Ascending aorta (tissue), 2 donors: Measurements from ENCODE around the gene LRCOL1. TPM values are rescaled to one million over a fixed set of nuclear protein-coding genes. Genes with fewer than 3 reads are reported as not detected.

Experiments
- DNase-seq, 2 donors: peaks; one replicate each; pipeline ENCODE4 v3.0.0-alpha.2; 2019; ENCODE audit warnings: low spot score in 2 of 2
- H3K27ac ChIP-seq, 2 donors: fragments of 200-600 bp; sonication (generic); one replicate each; pipeline ENCODE4 v1.5.1; 2016 to 2017; ENCODE audit warnings: mild to moderate bottlenecking in 1 of 2
- H3K27me3 ChIP-seq: fragments of 200-600 bp; sonication (generic); one replicate; pipeline ENCODE4 v1.5.1; 2017
- H3K36me3 ChIP-seq, 2 donors: fragments of 200-600 bp; sonication (generic); one replicate each; pipeline ENCODE4 v1.5.1; 2016
- H3K4me1 ChIP-seq, 2 donors: fragments of 200-600 bp; sonication (generic); one replicate each; pipeline ENCODE4 v1.5.1; 2016 to 2017; ENCODE audit warnings: mild to moderate bottlenecking in 1 of 2
- H3K4me3 ChIP-seq, 2 donors: fragments of 200-600 bp; sonication (generic); one replicate each; pipeline ENCODE4 v1.5.1; 2016 to 2017; ENCODE audit warnings: mild to moderate bottlenecking in 1 of 2
- H3K9me3 ChIP-seq, 2 donors: fragments of 200-600 bp; sonication (generic); one replicate each; pipeline ENCODE4 v1.5.1; 2016
- CTCF ChIP-seq, 3 experiments: fragments of 200-600 bp in 2 of 3; fragments of 450-650 bp in 1 of 3; sonication (generic) in 2 of 3; IDR thresholded peaks; one replicate each; pipeline ENCODE4 v1.5.1; 2016 to 2019; ENCODE audit warnings: antibody characterized with exemption in 3 of 3, mild to moderate bottlenecking in 1 of 3, moderate library complexity in 1 of 3
- intact Hi-C: fragments of 100-400 bp; cut with DNase I; formaldehyde crosslinking; loops from one replicate; pipeline ENCODE4 v1.15.1; 2023
- total RNA-seq: library from RNA; depleted of rRNA; stranded (reverse); fragments of >200 nt; gene quantifications from one replicate; pipeline ENCODE4 v1.1.0, GENCODE V29; 2016

The LRCOL1 gene
- total RNA-seq, 1 donor from 2014 or later, result not detected

- Histone ChIP-seq H3K27ac (no peak overlapping the region), H3K27me3 (no peaks in the 10 kb centered on the region), H3K36me3 (peaks cover 49 to 68% of the 10 kb centered on the region in 2 donors), H3K9me3 (no peaks in the 10 kb centered on the region), H3K4me1 (no peaks in the 10 kb centered on the region), H3K4me3 (no peak overlapping the region)
- no peak for DNase-seq
- TF ChIP-seq CTCF (IDR thresholded peaks at IDR 0.05), result no peak
- intact Hi-C loops, result no loop called here
Observed at GRCh38 chr12:132577191-132577920, 33.0 kb downstream of the LRCOL1 start.

GRCh38 chr12:132576701-132577100, 33.7 kb downstream of the LRCOL1 start:
- intact Hi-C loops, result no loop called here
- no peak overlapping the region for H3K27ac ChIP-seq
- H3K27me3 ChIP-seq, result no peaks in the 10 kb centered on the region
- no peaks in the 10 kb centered on the region for H3K9me3 ChIP-seq
- peaks cover 52 to 67% of the 10 kb centered on the region in 2 donors for H3K36me3 ChIP-seq
- H3K4me1 ChIP-seq, result no peaks in the 10 kb centered on the region
- no peak overlapping the region for H3K4me3 ChIP-seq
- DNase-seq, result no peak
- TF ChIP-seq CTCF (IDR thresholded peaks at IDR 0.05), result no peak

- intact Hi-C loops, result no loop called here
- Histone ChIP-seq H3K4me3 (no peak overlapping the region), H3K36me3 (peaks cover 44 to 65% of the 10 kb centered on the region in 2 donors), H3K27ac (no peak overlapping the region), H3K27me3 (no peaks in the 10 kb centered on the region), H3K4me1 (no peaks in the 10 kb centered on the region), H3K9me3 (no peaks in the 10 kb centered on the region)
- no peak for TF ChIP-seq CTCF (IDR thresholded peaks at IDR 0.05)
- no peak for DNase-seq
Observed at GRCh38 chr12:132575661-132576060, 34.7 kb downstream of the LRCOL1 start.

- no peak for TF ChIP-seq CTCF (IDR thresholded peaks at IDR 0.05)
- Histone ChIP-seq H3K4me1 (no peaks in the 10 kb centered on the region), H3K27ac (no peak overlapping the region), H3K36me3 (peaks cover 46 to 64% of the 10 kb centered on the region in 2 donors), H3K9me3 (no peaks in the 10 kb centered on the region), H3K27me3 (no peaks in the 10 kb centered on the region), H3K4me3 (no peak overlapping the region)
- intact Hi-C loops, result no loop called here
- no peak for DNase-seq
Observed at GRCh38 chr12:132574271-132574996, 35.9 kb downstream of the LRCOL1 start.

GRCh38 chr12:132572801-132573760, 37.3 kb downstream of the LRCOL1 start:
- H3K27me3 ChIP-seq, result no peaks in the 10 kb centered on the region
- no peaks in the 10 kb centered on the region for H3K4me1 ChIP-seq
- H3K9me3 ChIP-seq, result no peaks in the 10 kb centered on the region
- no peak for DNase-seq
- TF ChIP-seq CTCF (IDR thresholded peaks at IDR 0.05), result no peak
- H3K27ac ChIP-seq, result no peak overlapping the region
- peaks cover 46 to 53% of the 10 kb centered on the region in 2 donors for H3K36me3 ChIP-seq
- H3K4me3 ChIP-seq, result no peak overlapping the region
- intact Hi-C loops, result no loop called here
